K562 (cell line): Measurements from ENCODE around the gene SERPIND1. TPM values are rescaled to one million over a fixed set of nuclear protein-coding genes. Genes with fewer than 3 reads are reported as not detected.

ENCODE experiments used
- CLOCK ChIP-seq: fragments of 250-450 bp; sonication (Bioruptor Pico); IDR thresholded peaks from 2 replicates; pipeline ENCODE4 v1.4.0; 2020; ENCODE audit warnings: mild to moderate bottlenecking, moderate library complexity, borderline replicate concordance
- ILK ChIP-seq: fragments of 450-650 bp; IDR thresholded peaks from 2 replicates; pipeline ENCODE4 v1.6.1; 2016; ENCODE audit warnings: missing genetic modification characterization, low read depth, mild to moderate bottlenecking, missing compliant biosample characterization, moderate library complexity, borderline replicate concordance
- JUN ChIP-seq, 2 experiments: sonication (generic) in 1 of 2; formaldehyde crosslinking in 1 of 2; IDR thresholded peaks; 2 replicates each; pipeline versions ENCODE4 v1.6.1 to v1.8.0; 2012 to 2022; ENCODE audit warnings: borderline replicate concordance in 2 of 2, mild to moderate bottlenecking in 2 of 2, improper control_type of control experiment in 1 of 2, low read depth in 1 of 2, low read length in 1 of 2, missing genetic modification reagents in 1 of 2
- KDM5B ChIP-seq: fragments of 200-600 bp; sonication (generic); IDR thresholded peaks from 2 replicates; pipeline ENCODE4 v1.6.1; 2012; ENCODE audit warnings: low read depth, mild to moderate bottlenecking, moderate library complexity, low read length, control low read depth, inconsistent platforms; ENCODE audit not compliant: insufficient replicate concordance
- KLF6 ChIP-seq: fragments of 250-450 bp; sonication (Bioruptor Pico); IDR thresholded peaks from 2 replicates; pipeline ENCODE4 v1.4.0; 2020; ENCODE audit warnings: mild to moderate bottlenecking, moderate library complexity, borderline replicate concordance
- MAFG ChIP-seq: fragments of 450-650 bp; conservative IDR thresholded peaks from 2 replicates; pipeline ENCODE4 v1.6.1; 2016; ENCODE audit warnings: missing genetic modification characterization, missing compliant biosample characterization
- MYC ChIP-seq, 2 experiments: fragments of 250-450 bp in 1 of 2; sonication (Bioruptor Pico) in 1 of 2; IDR thresholded peaks; 2 replicates each; pipeline versions ENCODE4 v1.5.1 to v1.6.1; 2012 to 2021; ENCODE audit warnings: low read depth in 2 of 2, borderline replicate concordance in 1 of 2, improper control_type of control experiment in 1 of 2, low read length in 1 of 2, mild to moderate bottlenecking in 1 of 2, moderate library complexity in 1 of 2
- PML ChIP-seq: IDR thresholded peaks from 2 replicates; pipeline ENCODE4 v1.6.1; 2012; ENCODE audit warnings: low read length, inconsistent platforms
- RBM25 ChIP-seq: fragments of 200-400 bp; formaldehyde crosslinking; IDR thresholded peaks from 2 replicates; pipeline ENCODE4 v1.6.1; 2018; ENCODE audit warnings: low read length, low read depth, moderate library complexity; ENCODE audit not compliant: severe bottlenecking
- SMARCB1 ChIP-seq: IDR thresholded peaks from 2 replicates; pipeline ENCODE4 v1.6.1; 2011; ENCODE audit warnings: improper control_type of control experiment, low read depth; ENCODE audit not compliant: insufficient read length
- YY1 ChIP-seq, 3 experiments: IDR thresholded peaks; 2 replicates each; pipeline ENCODE4 v1.6.1; 2011; ENCODE audit warnings: low read length in 2 of 3, mild to moderate bottlenecking in 2 of 3, moderate library complexity in 2 of 3, borderline replicate concordance in 1 of 3, control low read depth in 1 of 3, low read depth in 1 of 3; ENCODE audit not compliant: insufficient read depth in 3 of 3, insufficient replicate concordance in 2 of 3, control insufficient read depth in 1 of 3, insufficient read length in 1 of 3; ENCODE audit errors: extremely low read depth in 1 of 3
- ZBTB17 ChIP-seq: fragments of 450-650 bp; formaldehyde crosslinking; IDR thresholded peaks from 2 replicates; pipeline ENCODE4 v1.4.0; 2020; ENCODE audit warnings: mild to moderate bottlenecking
- ZFX ChIP-seq: sonication (generic); formaldehyde crosslinking; IDR thresholded peaks from 2 replicates; pipeline ENCODE4 v1.8.0; 2022; ENCODE audit warnings: mild to moderate bottlenecking, missing genetic modification reagents, moderate library complexity
- ZNF165 ChIP-seq: fragments of 250-450 bp; sonication (Bioruptor Pico); IDR thresholded peaks from 2 replicates; pipeline ENCODE4 v1.4.0; 2020; ENCODE audit warnings: borderline replicate concordance
- polyA plus RNA-seq, 8 experiments: library from polyadenylated mRNA; depleted of rRNA in 4 of 8; stranded (reverse) in 5 of 8; unstranded in 3 of 8; fragments of >200 nt; fragmentation: Nextera tagmentation in 2 of 8; fragmentation: Illumina TruSeq in 1 of 8; extraction: Ambion mirVana in 2 of 8; extraction: Trizol in 1 of 8; gene quantifications; 2 replicates each; pipeline versions ENCODE4 v1.2.1 to v1.2.3, GENCODE V29; 2011 to 2014; ENCODE audit warnings: inconsistent platforms in 1 of 8, missing spikeins in 1 of 8
- total RNA-seq, 7 experiments: library from RNA; depleted of rRNA in 6 of 7; stranded (reverse); fragments of >200 nt in 6 of 7; fragmentation: Illumina TruSeq in 2 of 7; extraction: Trizol in 2 of 7; gene quantifications; 2 replicates each; pipeline versions ENCODE4 v1.2.1 to v1.2.3, GENCODE V29; 2011 to 2021; ENCODE audit warnings: low replicate concordance in 1 of 7
- TF ChIP-seq, protein P1 (sequence below): fragments of 450-650 bp; IDR thresholded peaks from 2 replicates; pipeline ENCODE4 v1.6.1; 2018; ENCODE audit warnings: mild to moderate bottlenecking, low read depth; ENCODE audit not compliant: partially characterized antibody

The SERPIND1 gene
- total and polyA plus RNA-seq, 9 of the 15 experiments (the other 6 are each of a cell fraction or from before 2014, with no cell fraction given): 0.04 to 0.11 (median 0.09) TPM; not detected in 6

- TF ChIP-seq, protein P1, sequence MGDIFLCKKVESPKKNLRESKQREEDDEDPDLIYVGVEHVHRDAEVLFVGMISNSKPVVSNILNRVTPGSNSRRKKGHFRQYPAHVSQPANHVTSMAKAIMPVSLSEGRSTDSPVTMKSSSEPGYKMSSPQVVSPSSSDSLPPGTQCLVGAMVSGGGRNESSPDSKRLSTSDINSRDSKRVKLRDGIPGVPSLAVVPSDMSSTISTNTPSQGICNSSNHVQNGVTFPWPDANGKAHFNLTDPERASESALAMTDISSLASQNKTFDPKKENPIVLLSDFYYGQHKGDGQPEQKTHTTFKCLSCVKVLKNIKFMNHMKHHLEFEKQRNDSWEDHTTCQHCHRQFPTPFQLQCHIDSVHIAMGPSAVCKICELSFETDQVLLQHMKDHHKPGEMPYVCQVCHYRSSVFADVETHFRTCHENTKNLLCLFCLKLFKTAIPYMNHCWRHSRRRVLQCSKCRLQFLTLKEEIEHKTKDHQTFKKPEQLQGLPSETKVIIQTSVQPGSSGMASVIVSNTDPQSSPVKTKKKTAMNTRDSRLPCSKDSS: no peak
- TF ChIP-seq MAFG (tag) (no peak), KLF6 (CRISPR knock-in tag) (peak; percentile 57; the same call in 1 of the 2 replicates), YY1 (IDR thresholded peaks at IDR 0.05; ENCODE audit: borderline replicate concordance in 1 of 3, control insufficient read depth in 1 of 3, extremely low read depth in 1 of 3, insufficient read depth in 3 of 3, insufficient read length in 1 of 3, insufficient replicate concordance in 2 of 3, low read depth in 1 of 3, low read length in 2 of 3) (no peak), KDM5B (no peak), MYC (IDR thresholded peaks at IDR 0.05; ENCODE audit: low read depth, low read length) (peak; percentile 75; the same call in 1 of the 2 replicates), MYC (CRISPR knock-in tag; IDR thresholded peaks at IDR 0.05; ENCODE audit: borderline replicate concordance, low read depth) (no peak), ZFX (CRISPR knock-in tag) (no peak), ZNF165 (CRISPR knock-in tag) (peak; percentile 67; the same call in 1 of the 2 replicates), PML (no peak), JUN (IDR thresholded peaks at IDR 0.05; ENCODE audit: borderline replicate concordance, low read depth, low read length) (0 out of 2 replicates have a peak, but pooled peaks have one; percentile 32), JUN (CRISPR knock-in tag; IDR thresholded peaks at IDR 0.05; ENCODE audit: borderline replicate concordance) (no peak), ILK (tag) (no peak), CLOCK (0 out of 2 replicates have a peak, but pooled peaks have one; percentile 7), ZBTB17 (CRISPR knock-in tag) (peak; percentile 61), SMARCB1 (peak; percentile 93), RBM25 (peak; percentile 85)
Observed at GRCh38 chr22:20783844-20784723, 10.2 kb downstream of the SERPIND1 start (continued).
